Upper lobe of left lung (tissue), 4 donors: Measurements from ENCODE around the gene MLPH.

Experiments
- EP300 ChIP-seq, 4 donors: sonication (generic); formaldehyde crosslinking; IDR thresholded peaks; one replicate each; pipeline ENCODE4 v1.5.1; 2017; ENCODE audit warnings: antibody characterized with exemption in 4 of 4, control low read depth in 2 of 4
- TF ChIP-seq, protein P1 (sequence below), 6 experiments: fragments of 450-650 bp in 4 of 6; fragments of 200-600 bp in 2 of 6; sonication (generic) in 2 of 6; IDR thresholded peaks; one replicate each; pipeline ENCODE4 v1.5.1; 2016 to 2019; ENCODE audit warnings: antibody characterized with exemption in 6 of 6

DNA sequence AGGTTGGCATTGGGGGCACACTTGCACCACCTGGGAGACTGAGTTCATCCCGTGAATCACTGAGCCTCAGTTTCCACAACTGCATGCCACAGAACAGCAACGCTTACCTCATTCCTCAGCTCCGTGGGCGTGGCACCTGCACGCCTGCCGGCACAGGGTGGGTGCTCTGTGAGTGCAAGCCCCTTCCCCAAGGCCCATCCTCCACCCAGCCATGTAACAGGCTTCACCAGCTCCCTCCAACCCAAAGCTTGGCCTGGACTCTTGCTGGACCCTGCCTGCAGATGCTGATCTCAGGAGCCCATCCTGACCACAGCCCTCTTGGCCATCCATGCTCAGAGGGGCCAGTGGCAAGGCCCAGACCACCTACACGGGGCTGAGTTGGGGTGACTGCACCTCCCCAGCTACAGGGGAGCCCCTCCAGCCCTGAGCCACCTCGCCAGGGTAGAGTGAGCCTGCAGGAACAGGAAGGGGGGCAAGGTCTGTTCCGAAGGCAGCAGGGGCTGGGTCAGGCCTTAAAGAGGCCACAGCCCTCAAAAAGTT, 81.1 kb downstream of the MLPH start:
- TF ChIP-seq, protein P1, sequence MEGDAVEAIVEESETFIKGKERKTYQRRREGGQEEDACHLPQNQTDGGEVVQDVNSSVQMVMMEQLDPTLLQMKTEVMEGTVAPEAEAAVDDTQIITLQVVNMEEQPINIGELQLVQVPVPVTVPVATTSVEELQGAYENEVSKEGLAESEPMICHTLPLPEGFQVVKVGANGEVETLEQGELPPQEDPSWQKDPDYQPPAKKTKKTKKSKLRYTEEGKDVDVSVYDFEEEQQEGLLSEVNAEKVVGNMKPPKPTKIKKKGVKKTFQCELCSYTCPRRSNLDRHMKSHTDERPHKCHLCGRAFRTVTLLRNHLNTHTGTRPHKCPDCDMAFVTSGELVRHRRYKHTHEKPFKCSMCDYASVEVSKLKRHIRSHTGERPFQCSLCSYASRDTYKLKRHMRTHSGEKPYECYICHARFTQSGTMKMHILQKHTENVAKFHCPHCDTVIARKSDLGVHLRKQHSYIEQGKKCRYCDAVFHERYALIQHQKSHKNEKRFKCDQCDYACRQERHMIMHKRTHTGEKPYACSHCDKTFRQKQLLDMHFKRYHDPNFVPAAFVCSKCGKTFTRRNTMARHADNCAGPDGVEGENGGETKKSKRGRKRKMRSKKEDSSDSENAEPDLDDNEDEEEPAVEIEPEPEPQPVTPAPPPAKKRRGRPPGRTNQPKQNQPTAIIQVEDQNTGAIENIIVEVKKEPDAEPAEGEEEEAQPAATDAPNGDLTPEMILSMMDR (IDR thresholded peaks at IDR 0.05) = no peak
- TF ChIP-seq EP300 (IDR thresholded peaks at IDR 0.05) = no peak
